ENCODE results near the gene FLNB.

DNA sequence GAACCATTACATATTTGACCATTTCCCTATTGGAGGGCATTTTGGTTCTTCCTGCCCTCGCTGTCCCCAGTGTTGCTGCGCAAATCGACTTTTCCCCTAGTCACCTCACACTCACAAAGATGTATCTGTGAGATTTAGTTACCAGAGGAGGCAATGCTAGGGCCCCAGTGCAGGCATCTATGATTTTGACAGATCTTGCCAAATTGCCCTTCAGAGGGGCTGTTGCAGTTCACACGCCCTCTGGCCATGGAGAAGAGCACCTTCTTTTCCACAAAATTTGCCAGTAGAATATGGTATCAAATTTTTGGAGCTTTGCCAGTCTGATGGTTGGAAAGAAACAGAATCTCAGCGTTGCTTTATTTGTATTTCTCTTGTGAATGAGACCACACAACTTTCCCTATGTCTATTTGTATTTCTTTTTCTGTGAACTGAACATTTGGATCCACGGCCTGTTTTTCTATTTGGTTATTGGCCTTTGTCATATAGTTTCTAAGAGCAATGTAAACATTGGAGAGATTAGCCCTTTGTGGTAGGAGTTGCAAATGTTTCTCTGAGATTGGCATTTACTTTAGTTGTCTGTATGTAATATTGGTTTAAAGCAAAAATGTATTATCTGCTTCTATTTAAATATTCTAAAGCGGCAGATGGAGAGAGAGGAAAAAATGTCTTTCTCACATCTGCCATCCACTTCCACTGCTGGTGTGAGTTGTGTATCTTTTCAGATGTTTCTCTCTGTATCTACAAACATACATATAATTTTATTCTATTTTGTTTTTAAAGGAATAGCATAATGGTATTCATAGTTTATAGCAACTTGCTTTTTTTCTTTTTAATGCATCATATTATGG, 136.5 kb downstream of the FLNB start:
- TF ChIP-seq, protein P1, sequence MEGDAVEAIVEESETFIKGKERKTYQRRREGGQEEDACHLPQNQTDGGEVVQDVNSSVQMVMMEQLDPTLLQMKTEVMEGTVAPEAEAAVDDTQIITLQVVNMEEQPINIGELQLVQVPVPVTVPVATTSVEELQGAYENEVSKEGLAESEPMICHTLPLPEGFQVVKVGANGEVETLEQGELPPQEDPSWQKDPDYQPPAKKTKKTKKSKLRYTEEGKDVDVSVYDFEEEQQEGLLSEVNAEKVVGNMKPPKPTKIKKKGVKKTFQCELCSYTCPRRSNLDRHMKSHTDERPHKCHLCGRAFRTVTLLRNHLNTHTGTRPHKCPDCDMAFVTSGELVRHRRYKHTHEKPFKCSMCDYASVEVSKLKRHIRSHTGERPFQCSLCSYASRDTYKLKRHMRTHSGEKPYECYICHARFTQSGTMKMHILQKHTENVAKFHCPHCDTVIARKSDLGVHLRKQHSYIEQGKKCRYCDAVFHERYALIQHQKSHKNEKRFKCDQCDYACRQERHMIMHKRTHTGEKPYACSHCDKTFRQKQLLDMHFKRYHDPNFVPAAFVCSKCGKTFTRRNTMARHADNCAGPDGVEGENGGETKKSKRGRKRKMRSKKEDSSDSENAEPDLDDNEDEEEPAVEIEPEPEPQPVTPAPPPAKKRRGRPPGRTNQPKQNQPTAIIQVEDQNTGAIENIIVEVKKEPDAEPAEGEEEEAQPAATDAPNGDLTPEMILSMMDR (IDR thresholded peaks at IDR 0.05; ENCODE audit: poor library complexity, severe bottlenecking): no peak
- TF ChIP-seq EZH2 (IDR thresholded peaks at IDR 0.05; ENCODE audit: borderline replicate concordance, insufficient read depth, low read length, poor library complexity, severe bottlenecking): no peak
- no peak for TF ChIP-seq POLR2AphosphoS5 (IDR thresholded peaks at IDR 0.05)
- TF ChIP-seq, protein P2, sequence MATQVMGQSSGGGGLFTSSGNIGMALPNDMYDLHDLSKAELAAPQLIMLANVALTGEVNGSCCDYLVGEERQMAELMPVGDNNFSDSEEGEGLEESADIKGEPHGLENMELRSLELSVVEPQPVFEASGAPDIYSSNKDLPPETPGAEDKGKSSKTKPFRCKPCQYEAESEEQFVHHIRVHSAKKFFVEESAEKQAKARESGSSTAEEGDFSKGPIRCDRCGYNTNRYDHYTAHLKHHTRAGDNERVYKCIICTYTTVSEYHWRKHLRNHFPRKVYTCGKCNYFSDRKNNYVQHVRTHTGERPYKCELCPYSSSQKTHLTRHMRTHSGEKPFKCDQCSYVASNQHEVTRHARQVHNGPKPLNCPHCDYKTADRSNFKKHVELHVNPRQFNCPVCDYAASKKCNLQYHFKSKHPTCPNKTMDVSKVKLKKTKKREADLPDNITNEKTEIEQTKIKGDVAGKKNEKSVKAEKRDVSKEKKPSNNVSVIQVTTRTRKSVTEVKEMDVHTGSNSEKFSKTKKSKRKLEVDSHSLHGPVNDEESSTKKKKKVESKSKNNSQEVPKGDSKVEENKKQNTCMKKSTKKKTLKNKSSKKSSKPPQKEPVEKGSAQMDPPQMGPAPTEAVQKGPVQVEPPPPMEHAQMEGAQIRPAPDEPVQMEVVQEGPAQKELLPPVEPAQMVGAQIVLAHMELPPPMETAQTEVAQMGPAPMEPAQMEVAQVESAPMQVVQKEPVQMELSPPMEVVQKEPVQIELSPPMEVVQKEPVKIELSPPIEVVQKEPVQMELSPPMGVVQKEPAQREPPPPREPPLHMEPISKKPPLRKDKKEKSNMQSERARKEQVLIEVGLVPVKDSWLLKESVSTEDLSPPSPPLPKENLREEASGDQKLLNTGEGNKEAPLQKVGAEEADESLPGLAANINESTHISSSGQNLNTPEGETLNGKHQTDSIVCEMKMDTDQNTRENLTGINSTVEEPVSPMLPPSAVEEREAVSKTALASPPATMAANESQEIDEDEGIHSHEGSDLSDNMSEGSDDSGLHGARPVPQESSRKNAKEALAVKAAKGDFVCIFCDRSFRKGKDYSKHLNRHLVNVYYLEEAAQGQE (IDR thresholded peaks at IDR 0.05; ENCODE audit: borderline replicate concordance): no peak
